Stomach smooth muscle (tissue), 2 donors: Measurements from ENCODE around the gene CADPS2.

Source experiments
- H3K27ac ChIP-seq: one replicate; pipeline ENCODE4 v1.7.0; 2013; ENCODE audit warnings: mild to moderate bottlenecking, low read length, inconsistent platforms
- H3K27me3 ChIP-seq, 2 donors: one replicate each; pipeline ENCODE4 v1.7.0; 2013; ENCODE audit warnings: low read length in 2 of 2; ENCODE audit not compliant: insufficient read depth in 2 of 2, control insufficient read depth in 1 of 2
- H3K36me3 ChIP-seq, 2 donors: one replicate each; pipeline ENCODE4 v1.7.0; 2013; ENCODE audit warnings: low read length in 2 of 2; ENCODE audit not compliant: control insufficient read depth in 2 of 2, insufficient read depth in 2 of 2
- H3K4me1 ChIP-seq: one replicate; pipeline ENCODE4 v1.7.0; 2013; ENCODE audit warnings: low read length; ENCODE audit not compliant: control insufficient read depth, insufficient read depth
- H3K4me3 ChIP-seq, 2 donors: one replicate each; pipeline ENCODE4 v1.7.0; 2013; ENCODE audit warnings: low read length in 2 of 2
- H3K9ac ChIP-seq, 2 donors: one replicate each; pipeline ENCODE4 v1.7.0; 2013; ENCODE audit warnings: low read length in 2 of 2, mild to moderate bottlenecking in 1 of 2
- H3K9me3 ChIP-seq, 2 donors: one replicate each; pipeline ENCODE4 v1.7.0; 2013; ENCODE audit warnings: low read length in 2 of 2; ENCODE audit not compliant: control insufficient read depth in 2 of 2
- donor health status: healthy.
- donor health status: Pancreatic carcinoma.

The CADPS2 gene

GRCh38 chr7:122719010-122719578 is 167.2 kb downstream of the CADPS2 start:
- H3K9me3 ChIP-seq = no peaks in the 10 kb centered on the region

DNA sequence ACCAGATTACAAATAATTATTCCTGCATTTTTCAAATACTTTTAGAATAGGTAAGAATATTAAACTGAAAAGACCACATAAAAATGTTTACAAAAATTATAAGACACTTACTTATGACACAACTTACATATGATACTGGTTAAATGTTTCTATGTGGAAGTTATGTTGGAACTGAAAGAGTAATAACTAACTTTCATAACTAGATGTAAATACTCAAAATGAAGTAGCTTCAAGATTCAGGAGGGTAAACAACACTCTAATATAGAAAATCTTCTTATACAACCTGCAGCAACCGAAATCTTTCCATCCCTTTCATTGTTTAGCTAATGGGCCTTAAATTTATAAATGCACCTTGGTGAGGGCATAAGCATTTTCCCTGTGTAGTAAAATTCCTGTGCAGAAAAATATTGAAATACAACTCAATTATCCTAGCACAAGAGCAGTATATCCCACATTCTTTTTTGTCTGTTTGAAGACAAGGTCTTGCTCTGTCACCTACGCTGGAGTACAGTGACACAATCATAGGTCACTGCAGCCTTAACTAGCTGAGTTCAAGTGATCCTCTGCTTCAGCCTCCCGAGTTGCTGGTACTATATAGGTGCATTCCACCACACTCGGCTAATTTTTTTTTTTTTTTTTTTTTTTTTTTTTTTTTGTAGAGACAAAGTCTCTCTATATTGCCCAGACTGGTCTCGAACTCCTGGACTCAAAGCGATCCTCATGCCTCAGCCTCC is 168.7 kb downstream of the CADPS2 start:
- Histone ChIP-seq H3K4me3 (no peak overlapping the region), H3K4me1 (no peaks in the 10 kb centered on the region)

More at GRCh38 chr7:122719010-122719578, 167.2 kb downstream of the CADPS2 start:
- Histone ChIP-seq H3K36me3 (no peaks in the 10 kb centered on the region), H3K4me3 (no peak overlapping the region), H3K27ac (no peak overlapping the region), H3K27me3 (no peaks in the 10 kb centered on the region), H3K4me1 (no peaks in the 10 kb centered on the region), H3K9ac (no peak overlapping the region)

DNA sequence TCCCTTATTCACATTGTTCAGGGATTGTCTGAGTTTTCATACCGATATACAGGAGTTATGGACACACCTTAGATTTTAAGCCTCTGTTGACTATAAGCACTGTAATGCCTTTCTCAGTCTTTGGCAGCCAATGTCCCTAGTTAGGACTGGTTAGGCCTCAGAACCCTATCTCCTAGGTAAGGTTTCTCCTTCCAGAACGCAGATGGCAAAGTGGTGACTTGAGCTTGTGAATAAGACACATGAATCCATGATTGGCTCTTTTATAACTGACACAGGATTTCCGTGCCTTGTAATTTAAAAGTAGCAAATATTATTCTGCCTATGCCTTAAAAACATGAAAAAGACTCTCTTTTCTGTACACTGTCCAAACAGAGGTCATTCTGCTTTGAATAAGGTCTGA is 171.1 kb downstream of the CADPS2 start:
- Histone ChIP-seq H3K36me3 (no peaks in the 10 kb centered on the region), H3K9me3 (no peaks in the 10 kb centered on the region), H3K9ac (no peak overlapping the region), H3K4me1 (no peaks in the 10 kb centered on the region), H3K27me3 (no peaks in the 10 kb centered on the region), H3K27ac (no peak overlapping the region), H3K4me3 (no peak overlapping the region)

More for the DNA sequence above, 168.7 kb downstream of the CADPS2 start:
- no peaks in the 10 kb centered on the region for H3K27me3 ChIP-seq
- no peak overlapping the region for H3K27ac ChIP-seq
- no peaks in the 10 kb centered on the region for H3K36me3 ChIP-seq
- no peaks in the 10 kb centered on the region for H3K9me3 ChIP-seq
- H3K9ac ChIP-seq = no peak overlapping the region

DNA sequence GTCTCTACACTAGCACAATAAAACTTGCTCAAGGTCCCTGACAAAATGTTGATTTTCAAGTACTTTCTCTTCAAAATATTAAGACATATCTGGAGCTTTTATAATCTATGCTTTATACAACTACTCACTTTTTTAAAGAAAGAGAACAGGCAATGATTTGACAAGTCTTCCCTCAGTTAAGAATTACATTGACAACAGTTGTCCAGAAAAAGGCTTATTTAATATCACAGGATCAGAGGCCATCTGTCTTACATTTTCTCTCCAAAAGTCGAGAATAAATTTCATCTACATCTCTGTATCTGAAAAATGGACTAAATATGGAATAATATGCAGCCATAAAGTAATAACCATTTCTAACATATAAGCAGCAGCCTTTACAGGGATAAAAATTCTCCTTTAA is 175.3 kb downstream of the CADPS2 start:
- Histone ChIP-seq H3K27ac (no peak overlapping the region), H3K9ac (no peak overlapping the region), H3K27me3 (no peaks in the 10 kb centered on the region), H3K4me1 (no peaks in the 10 kb centered on the region), H3K9me3 (no peaks in the 10 kb centered on the region), H3K4me3 (no peak overlapping the region), H3K36me3 (no peaks in the 10 kb centered on the region)

DNA sequence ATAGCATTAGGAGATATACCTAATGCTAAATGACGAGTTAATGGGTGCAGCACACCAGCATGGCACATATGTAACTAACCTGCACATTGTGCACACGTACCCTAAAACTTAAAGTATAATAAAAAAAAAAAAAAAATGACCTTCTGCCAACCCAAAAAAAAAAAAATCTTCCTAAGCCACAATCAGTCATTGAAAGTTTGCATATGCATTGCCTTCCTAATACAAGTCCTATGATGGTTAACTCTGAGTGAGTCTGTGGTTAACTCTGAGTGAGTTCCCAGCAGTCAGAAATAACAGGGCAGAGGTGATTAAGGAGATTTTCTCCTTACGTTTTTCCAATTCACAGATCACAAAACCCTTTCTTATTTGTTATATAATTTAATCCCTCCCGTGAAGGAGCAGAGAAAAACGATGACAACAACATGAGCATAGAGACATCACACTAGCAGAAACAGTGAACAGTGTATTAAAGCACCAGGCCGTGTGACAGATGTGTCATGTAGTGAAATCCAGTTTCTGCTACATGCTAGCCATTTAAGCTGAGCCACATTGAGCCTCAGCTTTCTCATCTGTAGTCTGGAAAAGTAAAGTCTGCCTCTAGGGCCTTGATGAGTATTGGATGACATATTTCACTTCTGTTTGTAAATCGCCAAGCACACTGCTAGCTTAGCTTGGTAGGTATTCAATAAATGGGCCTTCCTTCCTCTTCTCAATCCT is 176.2 kb downstream of the CADPS2 start:
- H3K36me3 ChIP-seq = no peaks in the 10 kb centered on the region

DNA sequence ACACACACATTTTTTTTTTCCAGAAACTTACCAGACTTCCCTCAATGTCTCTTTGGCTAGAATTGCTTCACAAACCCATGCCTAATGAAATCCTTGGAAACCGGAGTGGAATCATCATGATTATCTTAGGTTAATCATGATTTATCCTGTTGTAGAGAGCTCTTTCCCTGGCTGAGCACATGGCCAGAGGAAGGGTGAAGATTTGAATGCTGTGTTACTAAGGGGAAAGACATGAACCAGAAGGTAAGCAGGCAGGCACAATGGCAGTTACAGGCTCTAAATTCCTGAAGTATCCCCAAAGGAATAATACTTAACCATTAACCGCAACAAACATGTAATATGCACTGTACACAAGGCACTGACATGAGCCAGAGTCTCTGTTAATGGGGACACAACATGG is 179.4 kb downstream of the CADPS2 start:
- Histone ChIP-seq H3K36me3 (no peaks in the 10 kb centered on the region), H3K4me3 (no peak overlapping the region), H3K9me3 (no peaks in the 10 kb centered on the region), H3K27me3 (no peaks in the 10 kb centered on the region), H3K9ac (no peak overlapping the region), H3K4me1 (no peaks in the 10 kb centered on the region), H3K27ac (no peak overlapping the region)

More for the DNA sequence above, 176.2 kb downstream of the CADPS2 start:
- H3K27ac ChIP-seq = no peak overlapping the region
- no peak overlapping the region for H3K9ac ChIP-seq
- no peak overlapping the region for H3K4me3 ChIP-seq
- H3K27me3 ChIP-seq = no peaks in the 10 kb centered on the region
- no peaks in the 10 kb centered on the region for H3K9me3 ChIP-seq
- H3K4me1 ChIP-seq = no peaks in the 10 kb centered on the region

DNA sequence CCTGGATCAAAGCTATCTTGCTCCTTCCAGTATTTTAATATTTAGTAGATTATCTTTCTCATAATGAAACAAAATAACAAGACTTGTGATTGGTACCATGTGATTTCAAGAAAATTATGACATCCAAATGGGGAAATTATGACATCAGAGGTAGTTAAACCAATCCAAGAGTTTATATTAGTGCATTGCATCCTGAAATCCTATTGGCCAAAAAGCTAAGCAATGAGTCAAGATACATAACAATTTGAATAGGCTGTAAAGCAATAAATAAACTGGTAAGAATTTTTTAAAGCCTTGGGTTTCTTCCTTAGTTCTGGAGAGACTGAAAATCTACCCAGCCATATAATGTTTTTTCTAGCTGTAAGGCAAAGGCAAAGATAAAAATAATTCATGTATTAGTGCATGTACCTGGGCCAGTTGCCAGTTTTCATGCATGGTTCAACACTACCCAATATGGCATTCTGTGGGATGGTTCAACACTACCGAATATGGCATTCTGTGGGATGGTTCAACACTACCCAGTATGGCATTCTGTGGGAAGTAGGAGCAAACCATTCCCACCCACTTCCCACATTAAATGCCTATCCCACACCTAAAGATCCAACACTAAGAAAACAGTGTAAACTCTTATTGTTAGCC is 183.3 kb downstream of the CADPS2 start, which contains the start of gene RNF148:
Gene RNF148 (minus strand): TSS at position 51 of the 639 bp plus-strand sequence. CDS start 172 bp downstream, outside the sequence.
- no peaks in the 10 kb centered on the region for H3K4me1 ChIP-seq
- H3K27me3 ChIP-seq = no peaks in the 10 kb centered on the region
- no peak within 1 kb of the TSS for H3K4me3 ChIP-seq
- no peaks in the 10 kb centered on the region for H3K36me3 ChIP-seq
- H3K9ac ChIP-seq = no peak within 1 kb of the TSS
- H3K9me3 ChIP-seq = no peaks in the 10 kb centered on the region
- no peak within 1 kb of the TSS for H3K27ac ChIP-seq

GRCh38 chr7:122699017-122699416 is 187.2 kb downstream of the CADPS2 start, which contains the start of gene RNF133:
Gene RNF133 (minus strand): TSS chr7:122699117. CDS start chr7:122698918, 199 bp downstream.
- H3K27ac ChIP-seq = no peak within 1 kb of the TSS
- no peaks in the 10 kb centered on the region for H3K27me3 ChIP-seq
- H3K9ac ChIP-seq = no peak within 1 kb of the TSS
- no peaks in the 10 kb centered on the region for H3K9me3 ChIP-seq
- H3K4me1 ChIP-seq = no peaks in the 10 kb centered on the region
- H3K4me3 ChIP-seq = no peak within 1 kb of the TSS
- no peaks in the 10 kb centered on the region for H3K36me3 ChIP-seq

DNA sequence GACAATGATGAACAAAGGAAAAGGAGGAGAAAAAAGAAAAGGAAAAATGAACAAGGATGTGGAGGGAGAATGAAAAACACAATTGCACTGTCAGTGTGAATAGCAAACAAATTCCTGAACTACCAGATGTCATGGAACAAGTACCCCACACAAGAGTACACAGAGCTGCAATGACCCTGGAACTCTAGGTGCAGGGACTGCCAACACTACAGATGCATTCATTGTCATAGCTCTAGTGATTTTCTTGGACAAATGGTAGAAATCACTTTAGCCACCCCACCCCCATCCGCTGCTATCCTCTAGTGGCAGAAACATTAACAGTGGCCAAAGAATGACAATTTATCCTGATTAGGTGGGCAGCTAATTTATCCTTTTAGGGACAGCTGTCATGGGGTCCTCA is 190.4 kb downstream of the CADPS2 start:
- Histone ChIP-seq H3K4me1 (no peaks in the 10 kb centered on the region), H3K27ac (no peak overlapping the region), H3K4me3 (no peak overlapping the region), H3K9ac (no peak overlapping the region), H3K36me3 (no peaks in the 10 kb centered on the region), H3K27me3 (no peaks in the 10 kb centered on the region), H3K9me3 (no peaks in the 10 kb centered on the region)

DNA sequence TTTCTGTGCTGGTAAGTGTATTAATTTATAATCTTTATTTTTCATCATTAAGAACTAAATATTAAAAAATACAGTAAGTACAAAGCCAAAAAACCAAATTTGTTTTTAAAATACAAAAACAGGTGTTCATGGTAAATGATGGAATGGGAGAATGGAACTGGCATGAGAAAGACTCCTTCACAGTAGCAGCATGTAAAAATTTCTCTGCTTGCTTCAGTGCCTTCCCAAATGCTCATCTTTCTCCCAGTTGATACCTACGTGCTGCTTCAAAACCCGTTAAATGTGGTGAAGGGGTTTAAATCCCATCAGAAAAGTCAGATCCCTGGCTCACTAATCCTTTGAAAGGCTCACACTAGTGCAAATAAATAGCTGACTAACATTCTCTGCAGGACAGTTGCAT is 191.6 kb downstream of the CADPS2 start:
- Histone ChIP-seq H3K27me3 (no peaks in the 10 kb centered on the region), H3K4me3 (no peak overlapping the region), H3K4me1 (no peaks in the 10 kb centered on the region), H3K36me3 (no peaks in the 10 kb centered on the region), H3K9ac (no peak overlapping the region), H3K9me3 (no peaks in the 10 kb centered on the region), H3K27ac (no peak overlapping the region)
